Skeletal muscle satellite cell (primary cell): ENCODE measurements around the gene ACER3.

Experiments used
- H3K27me3 ChIP-seq: 2 replicates; pipeline ENCODE4 v1.7.0; 2013; ENCODE audit warnings: low read length; ENCODE audit not compliant: control insufficient read depth, insufficient read depth
- H3K36me3 ChIP-seq: 2 replicates; pipeline ENCODE4 v1.7.0; 2013; ENCODE audit warnings: mild to moderate bottlenecking, control low read depth, low read length; ENCODE audit not compliant: insufficient read depth
- H3K4me1 ChIP-seq: 2 replicates; pipeline ENCODE4 v1.7.0; 2013; ENCODE audit warnings: low read length; ENCODE audit not compliant: control insufficient read depth, insufficient read depth
- H3K4me2 ChIP-seq: 2 replicates; pipeline ENCODE4 v1.7.0; 2013; ENCODE audit warnings: mild to moderate bottlenecking, low read length
- H3K4me3 ChIP-seq: 2 replicates; pipeline ENCODE4 v1.7.0; 2013; ENCODE audit warnings: low read length
- H3K9ac ChIP-seq: 2 replicates; pipeline ENCODE4 v1.7.0; 2013; ENCODE audit warnings: mild to moderate bottlenecking, low read depth, low read length, moderate library complexity
- H3K9me3 ChIP-seq: replicated peaks from 2 replicates; pipeline ENCODE4 v1.7.0; 2013; ENCODE audit warnings: mild to moderate bottlenecking, control low read depth, low read length

The ACER3 gene

GRCh38 chr11:77066229-77067042, 205.7 kb downstream of the ACER3 start, which contains the start of gene CAPN5:
Gene CAPN5 (plus strand): TSS chr11:77066971. CDS start chr11:77084887, 17,916 bp downstream.
- Histone ChIP-seq H3K9me3 (no peaks in the 10 kb centered on the region), H3K27me3 (no peaks in the 10 kb centered on the region), H3K4me2 (peak within 1 kb of the TSS; percentile 95), H3K4me3 (peak within 1 kb of the TSS; percentile 76), H3K36me3 (no peaks in the 10 kb centered on the region), H3K9ac (peak within 1 kb of the TSS; percentile 90), H3K4me1 (peaks cover 47% of the 10 kb centered on the region)

GRCh38 chr11:77067861-77068443, 207.2 kb downstream of the ACER3 start:
- peak overlapping the region; percentile 90 for H3K9ac ChIP-seq
- H3K4me1 ChIP-seq = peaks cover 62% of the 10 kb centered on the region
- H3K9me3 ChIP-seq = no peaks in the 10 kb centered on the region
- H3K4me2 ChIP-seq = peak overlapping the region; percentile 90
- no peaks in the 10 kb centered on the region for H3K36me3 ChIP-seq
- H3K4me3 ChIP-seq = peak overlapping the region; percentile 76
- H3K27me3 ChIP-seq = no peaks in the 10 kb centered on the region

- H3K4me3 ChIP-seq = peak overlapping the region; percentile 76
- peaks cover 69% of the 10 kb centered on the region for H3K4me1 ChIP-seq
- no peaks in the 10 kb centered on the region for H3K36me3 ChIP-seq
- H3K27me3 ChIP-seq = no peaks in the 10 kb centered on the region
- H3K4me2 ChIP-seq = peak overlapping the region; percentile 90
- H3K9ac ChIP-seq = peak overlapping the region; percentile 90
- no peaks in the 10 kb centered on the region for H3K9me3 ChIP-seq
Measured at GRCh38 chr11:77068457-77069335, 208.0 kb downstream of the ACER3 start.

GRCh38 chr11:77069336-77069968, 208.7 kb downstream of the ACER3 start:
- no peaks in the 10 kb centered on the region for H3K9me3 ChIP-seq
- peak overlapping the region; percentile 90 for H3K4me2 ChIP-seq
- H3K4me1 ChIP-seq = peaks cover 77% of the 10 kb centered on the region
- H3K36me3 ChIP-seq = no peaks in the 10 kb centered on the region
- no peak overlapping the region for H3K9ac ChIP-seq
- no peak overlapping the region for H3K4me3 ChIP-seq
- H3K27me3 ChIP-seq = no peaks in the 10 kb centered on the region

- H3K4me2 ChIP-seq = peak overlapping the region; percentile 90
- H3K36me3 ChIP-seq = no peaks in the 10 kb centered on the region
- H3K27me3 ChIP-seq = no peaks in the 10 kb centered on the region
- H3K4me1 ChIP-seq = peaks cover 83% of the 10 kb centered on the region
- H3K9ac ChIP-seq = no peak overlapping the region
- no peaks in the 10 kb centered on the region for H3K9me3 ChIP-seq
- no peak overlapping the region for H3K4me3 ChIP-seq
Measured at GRCh38 chr11:77069969-77070582, 209.4 kb downstream of the ACER3 start.

GRCh38 chr11:77071077-77071476, 210.4 kb downstream of the ACER3 start:
- Histone ChIP-seq H3K4me1 (peaks cover 80% of the 10 kb centered on the region), H3K4me3 (no peak overlapping the region), H3K27me3 (no peaks in the 10 kb centered on the region), H3K9me3 (no peaks in the 10 kb centered on the region), H3K36me3 (no peaks in the 10 kb centered on the region), H3K4me2 (no peak overlapping the region), H3K9ac (no peak overlapping the region)

- no peaks in the 10 kb centered on the region for H3K27me3 ChIP-seq
- H3K9me3 ChIP-seq = no peaks in the 10 kb centered on the region
- H3K36me3 ChIP-seq = no peaks in the 10 kb centered on the region
- H3K9ac ChIP-seq = peak overlapping the region; percentile 43
- peak overlapping the region; percentile 71 for H3K4me2 ChIP-seq
- H3K4me1 ChIP-seq = peaks cover 77% of the 10 kb centered on the region
- no peak overlapping the region for H3K4me3 ChIP-seq
Measured at GRCh38 chr11:77071671-77072605, 211.2 kb downstream of the ACER3 start.

GRCh38 chr11:77072851-77073327, 212.2 kb downstream of the ACER3 start:
- Histone ChIP-seq H3K4me1 (peaks cover 71% of the 10 kb centered on the region), H3K9me3 (no peaks in the 10 kb centered on the region), H3K9ac (peak overlapping the region; percentile 43), H3K36me3 (no peaks in the 10 kb centered on the region), H3K4me2 (peak overlapping the region; percentile 71), H3K27me3 (no peaks in the 10 kb centered on the region), H3K4me3 (peak overlapping the region; percentile 8)

- peak overlapping the region; percentile 71 for H3K4me2 ChIP-seq
- no peaks in the 10 kb centered on the region for H3K36me3 ChIP-seq
- no peaks in the 10 kb centered on the region for H3K27me3 ChIP-seq
- no peaks in the 10 kb centered on the region for H3K9me3 ChIP-seq
- peak overlapping the region; percentile 26 for H3K4me3 ChIP-seq
- H3K4me1 ChIP-seq = peaks cover 65% of the 10 kb centered on the region
- peak overlapping the region; percentile 73 for H3K9ac ChIP-seq
Measured at GRCh38 chr11:77073328-77074001, 212.7 kb downstream of the ACER3 start.
